HepG2 (cell line): Measurements from ENCODE around the gene ISG20L2. TPM values are rescaled to one million over a fixed set of nuclear protein-coding genes. Genes with fewer than 3 reads are reported as not detected.

ENCODE experiments used
- ESRRA ChIP-seq: sonication (generic); formaldehyde crosslinking; IDR thresholded peaks from 2 replicates; pipeline ENCODE4 v1.5.1; 2020; ENCODE audit warnings: mild to moderate bottlenecking, low read depth, missing genetic modification reagents
- JARID2 ChIP-seq: sonication (generic); formaldehyde crosslinking; IDR thresholded peaks from 2 replicates; pipeline ENCODE4 v1.8.1; 2023; ENCODE audit warnings: missing genetic modification reagents, inconsistent platforms; ENCODE audit not compliant: insufficient replicate concordance
- JUNB ChIP-seq: sonication (generic); formaldehyde crosslinking; IDR thresholded peaks from 2 replicates; pipeline ENCODE4 v1.8.0; 2022; ENCODE audit warnings: missing genetic modification reagents, mild to moderate bottlenecking, borderline replicate concordance
- KLF16 ChIP-seq, 2 experiments: sonication (generic) in 1 of 2; formaldehyde crosslinking in 1 of 2; IDR thresholded peaks; 2 replicates each; pipeline versions ENCODE4 v1.6.1 to v1.8.0; 2016 to 2023; ENCODE audit warnings: missing genetic modification reagents in 2 of 2, missing compliant biosample characterization in 1 of 2
- PHF21A ChIP-seq: sonication (generic); formaldehyde crosslinking; IDR thresholded peaks from 2 replicates; pipeline ENCODE4 v1.5.0; 2020; ENCODE audit warnings: mild to moderate bottlenecking, missing genetic modification reagents
- RARG ChIP-seq: sonication (generic); formaldehyde crosslinking; IDR thresholded peaks from 2 replicates; pipeline ENCODE4 v1.4.0; 2020; ENCODE audit warnings: low read depth, mild to moderate bottlenecking, missing genetic modification reagents
- SMC3 ChIP-seq: IDR thresholded peaks from 2 replicates; pipeline ENCODE4 v1.6.1; 2011; ENCODE audit warnings: low read length, improper control_type of control experiment
- SNRNP70 ChIP-seq: fragments of 200-400 bp; formaldehyde crosslinking; IDR thresholded peaks from 2 replicates; pipeline ENCODE4 v1.6.1; 2017; ENCODE audit warnings: mild to moderate bottlenecking, low read depth, low read length, moderate library complexity
- ZNF329 ChIP-seq: sonication (generic); formaldehyde crosslinking; IDR thresholded peaks from 2 replicates; pipeline ENCODE4 v1.9.0; 2021; ENCODE audit warnings: low read depth, mild to moderate bottlenecking, missing genetic modification reagents
- ZNF737 ChIP-seq: sonication (generic); formaldehyde crosslinking; IDR thresholded peaks from 2 replicates; pipeline ENCODE4 v1.5.0; 2020; ENCODE audit warnings: missing genetic modification reagents, mild to moderate bottlenecking, borderline replicate concordance
- polyA plus RNA-seq, 8 experiments: library from polyadenylated mRNA; depleted of rRNA in 3 of 8; stranded (reverse) in 7 of 8; unstranded in 1 of 8; fragments of >200 nt; fragmentation: Illumina TruSeq in 4 of 8; extraction: Trizol in 4 of 8; gene quantifications; 2 replicates each; pipeline versions ENCODE4 v1.2.1 to v1.2.3, GENCODE V29; 2011 to 2016; ENCODE audit warnings: low read depth in 4 of 8, missing spikeins in 1 of 8, mixed read lengths in 1 of 8; ENCODE audit not compliant: insufficient read depth in 1 of 8
- total RNA-seq, 5 experiments: library from RNA; depleted of rRNA; stranded (reverse); fragments of >200 nt; fragmentation: Illumina TruSeq; extraction: Trizol; gene quantifications; 2 replicates each; pipeline ENCODE4 v1.2.3, GENCODE V29; 2016; ENCODE audit warnings: low read depth in 1 of 5
- TF ChIP-seq, protein P1 (sequence below): sonication (generic); formaldehyde crosslinking; IDR thresholded peaks from 2 replicates; pipeline ENCODE4; 2020; ENCODE audit warnings: missing genetic modification reagents, mild to moderate bottlenecking, borderline replicate concordance
- TF ChIP-seq, protein P2 (sequence below): sonication (generic); formaldehyde crosslinking; IDR thresholded peaks from 2 replicates; pipeline ENCODE4 v1.5.0; 2020; ENCODE audit warnings: missing genetic modification reagents
- TF ChIP-seq, protein P3 (sequence below): sonication (generic); formaldehyde crosslinking; IDR thresholded peaks from 2 replicates; pipeline ENCODE4 v1.4.0; 2020; ENCODE audit warnings: mild to moderate bottlenecking, missing genetic modification reagents
- TF ChIP-seq, protein P4 (sequence below): sonication (generic); formaldehyde crosslinking; IDR thresholded peaks from 2 replicates; pipeline ENCODE4 v1.9.0; 2022; ENCODE audit warnings: missing genetic modification reagents, mild to moderate bottlenecking, borderline replicate concordance

Gene ISG20L2
- total and polyA plus RNA-seq, 2 of the 13 experiments (the other 11 are each of a cell fraction or from before 2014, with no cell fraction given) = 19.8 to 21.3 TPM

DNA sequence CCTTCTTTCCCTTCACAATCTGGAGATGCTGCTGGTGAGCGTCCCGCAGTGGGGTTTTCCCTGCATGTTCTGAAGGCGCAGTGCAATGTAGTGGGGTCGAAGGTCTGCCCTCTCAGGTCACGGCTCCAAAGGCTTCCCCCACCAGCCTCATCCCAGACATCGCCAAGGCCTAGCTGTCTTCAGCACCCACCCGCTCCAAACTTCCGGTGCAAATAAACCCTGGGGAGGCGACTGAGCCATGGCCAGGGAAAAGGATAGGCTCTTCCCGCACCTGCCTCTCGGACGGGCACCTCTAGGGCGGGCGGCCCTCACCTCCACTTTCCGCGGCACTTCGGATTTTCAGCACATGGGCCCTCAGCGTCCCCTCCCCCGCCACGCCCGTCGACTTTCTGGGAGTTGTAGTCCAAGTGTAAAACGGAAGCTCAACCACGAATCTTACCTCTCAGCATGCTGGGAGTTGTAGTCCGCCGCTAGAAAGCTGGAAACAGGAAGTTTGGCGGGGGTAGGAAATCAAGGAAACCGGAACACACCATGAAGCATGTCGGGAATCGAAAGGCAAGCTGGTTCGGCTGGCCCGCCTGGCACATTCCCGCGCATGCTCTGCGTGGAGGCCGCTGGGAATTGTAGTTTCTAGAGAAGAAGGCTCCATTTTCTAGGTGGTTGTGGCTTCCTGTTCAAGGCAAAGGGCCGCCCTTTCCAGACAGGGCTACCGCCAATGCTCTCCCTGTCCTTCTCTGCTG is 12.3 kb upstream of the ISG20L2 start, which contains the start of gene MRPL24 (continued):
- TF ChIP-seq, protein P1, sequence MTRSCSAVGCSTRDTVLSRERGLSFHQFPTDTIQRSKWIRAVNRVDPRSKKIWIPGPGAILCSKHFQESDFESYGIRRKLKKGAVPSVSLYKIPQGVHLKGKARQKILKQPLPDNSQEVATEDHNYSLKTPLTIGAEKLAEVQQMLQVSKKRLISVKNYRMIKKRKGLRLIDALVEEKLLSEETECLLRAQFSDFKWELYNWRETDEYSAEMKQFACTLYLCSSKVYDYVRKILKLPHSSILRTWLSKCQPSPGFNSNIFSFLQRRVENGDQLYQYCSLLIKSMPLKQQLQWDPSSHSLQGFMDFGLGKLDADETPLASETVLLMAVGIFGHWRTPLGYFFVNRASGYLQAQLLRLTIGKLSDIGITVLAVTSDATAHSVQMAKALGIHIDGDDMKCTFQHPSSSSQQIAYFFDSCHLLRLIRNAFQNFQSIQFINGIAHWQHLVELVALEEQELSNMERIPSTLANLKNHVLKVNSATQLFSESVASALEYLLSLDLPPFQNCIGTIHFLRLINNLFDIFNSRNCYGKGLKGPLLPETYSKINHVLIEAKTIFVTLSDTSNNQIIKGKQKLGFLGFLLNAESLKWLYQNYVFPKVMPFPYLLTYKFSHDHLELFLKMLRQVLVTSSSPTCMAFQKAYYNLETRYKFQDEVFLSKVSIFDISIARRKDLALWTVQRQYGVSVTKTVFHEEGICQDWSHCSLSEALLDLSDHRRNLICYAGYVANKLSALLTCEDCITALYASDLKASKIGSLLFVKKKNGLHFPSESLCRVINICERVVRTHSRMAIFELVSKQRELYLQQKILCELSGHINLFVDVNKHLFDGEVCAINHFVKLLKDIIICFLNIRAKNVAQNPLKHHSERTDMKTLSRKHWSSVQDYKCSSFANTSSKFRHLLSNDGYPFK (CRISPR knock-in tag) = peak; percentile 93; the same call in 1 of the 2 replicates
- TF ChIP-seq RARG (CRISPR knock-in tag) (0 out of 2 replicates have a peak, but pooled peaks have one; percentile 91), ZNF329 (CRISPR knock-in tag) (no peak; the same call in 1 of the 2 replicates), ZNF737 (CRISPR knock-in tag) (no peak; the same call in 1 of the 2 replicates), JARID2 (CRISPR knock-in tag) (no peak), KLF16 (CRISPR knock-in tag; IDR thresholded peaks at IDR 0.05) (peak; percentile 87 to 95; a peak in 2 of 4 replicates), PHF21A (CRISPR knock-in tag) (peak; percentile 89; the same call in 1 of the 2 replicates), ESRRA (peak; percentile 56), SNRNP70 (no peak), SMC3 (no peak), JUNB (CRISPR knock-in tag) (no peak)
- TF ChIP-seq, protein P2, sequence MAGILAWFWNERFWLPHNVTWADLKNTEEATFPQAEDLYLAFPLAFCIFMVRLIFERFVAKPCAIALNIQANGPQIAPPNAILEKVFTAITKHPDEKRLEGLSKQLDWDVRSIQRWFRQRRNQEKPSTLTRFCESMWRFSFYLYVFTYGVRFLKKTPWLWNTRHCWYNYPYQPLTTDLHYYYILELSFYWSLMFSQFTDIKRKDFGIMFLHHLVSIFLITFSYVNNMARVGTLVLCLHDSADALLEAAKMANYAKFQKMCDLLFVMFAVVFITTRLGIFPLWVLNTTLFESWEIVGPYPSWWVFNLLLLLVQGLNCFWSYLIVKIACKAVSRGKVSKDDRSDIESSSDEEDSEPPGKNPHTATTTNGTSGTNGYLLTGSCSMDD (CRISPR knock-in tag) = no peak
- TF ChIP-seq, protein P3, sequence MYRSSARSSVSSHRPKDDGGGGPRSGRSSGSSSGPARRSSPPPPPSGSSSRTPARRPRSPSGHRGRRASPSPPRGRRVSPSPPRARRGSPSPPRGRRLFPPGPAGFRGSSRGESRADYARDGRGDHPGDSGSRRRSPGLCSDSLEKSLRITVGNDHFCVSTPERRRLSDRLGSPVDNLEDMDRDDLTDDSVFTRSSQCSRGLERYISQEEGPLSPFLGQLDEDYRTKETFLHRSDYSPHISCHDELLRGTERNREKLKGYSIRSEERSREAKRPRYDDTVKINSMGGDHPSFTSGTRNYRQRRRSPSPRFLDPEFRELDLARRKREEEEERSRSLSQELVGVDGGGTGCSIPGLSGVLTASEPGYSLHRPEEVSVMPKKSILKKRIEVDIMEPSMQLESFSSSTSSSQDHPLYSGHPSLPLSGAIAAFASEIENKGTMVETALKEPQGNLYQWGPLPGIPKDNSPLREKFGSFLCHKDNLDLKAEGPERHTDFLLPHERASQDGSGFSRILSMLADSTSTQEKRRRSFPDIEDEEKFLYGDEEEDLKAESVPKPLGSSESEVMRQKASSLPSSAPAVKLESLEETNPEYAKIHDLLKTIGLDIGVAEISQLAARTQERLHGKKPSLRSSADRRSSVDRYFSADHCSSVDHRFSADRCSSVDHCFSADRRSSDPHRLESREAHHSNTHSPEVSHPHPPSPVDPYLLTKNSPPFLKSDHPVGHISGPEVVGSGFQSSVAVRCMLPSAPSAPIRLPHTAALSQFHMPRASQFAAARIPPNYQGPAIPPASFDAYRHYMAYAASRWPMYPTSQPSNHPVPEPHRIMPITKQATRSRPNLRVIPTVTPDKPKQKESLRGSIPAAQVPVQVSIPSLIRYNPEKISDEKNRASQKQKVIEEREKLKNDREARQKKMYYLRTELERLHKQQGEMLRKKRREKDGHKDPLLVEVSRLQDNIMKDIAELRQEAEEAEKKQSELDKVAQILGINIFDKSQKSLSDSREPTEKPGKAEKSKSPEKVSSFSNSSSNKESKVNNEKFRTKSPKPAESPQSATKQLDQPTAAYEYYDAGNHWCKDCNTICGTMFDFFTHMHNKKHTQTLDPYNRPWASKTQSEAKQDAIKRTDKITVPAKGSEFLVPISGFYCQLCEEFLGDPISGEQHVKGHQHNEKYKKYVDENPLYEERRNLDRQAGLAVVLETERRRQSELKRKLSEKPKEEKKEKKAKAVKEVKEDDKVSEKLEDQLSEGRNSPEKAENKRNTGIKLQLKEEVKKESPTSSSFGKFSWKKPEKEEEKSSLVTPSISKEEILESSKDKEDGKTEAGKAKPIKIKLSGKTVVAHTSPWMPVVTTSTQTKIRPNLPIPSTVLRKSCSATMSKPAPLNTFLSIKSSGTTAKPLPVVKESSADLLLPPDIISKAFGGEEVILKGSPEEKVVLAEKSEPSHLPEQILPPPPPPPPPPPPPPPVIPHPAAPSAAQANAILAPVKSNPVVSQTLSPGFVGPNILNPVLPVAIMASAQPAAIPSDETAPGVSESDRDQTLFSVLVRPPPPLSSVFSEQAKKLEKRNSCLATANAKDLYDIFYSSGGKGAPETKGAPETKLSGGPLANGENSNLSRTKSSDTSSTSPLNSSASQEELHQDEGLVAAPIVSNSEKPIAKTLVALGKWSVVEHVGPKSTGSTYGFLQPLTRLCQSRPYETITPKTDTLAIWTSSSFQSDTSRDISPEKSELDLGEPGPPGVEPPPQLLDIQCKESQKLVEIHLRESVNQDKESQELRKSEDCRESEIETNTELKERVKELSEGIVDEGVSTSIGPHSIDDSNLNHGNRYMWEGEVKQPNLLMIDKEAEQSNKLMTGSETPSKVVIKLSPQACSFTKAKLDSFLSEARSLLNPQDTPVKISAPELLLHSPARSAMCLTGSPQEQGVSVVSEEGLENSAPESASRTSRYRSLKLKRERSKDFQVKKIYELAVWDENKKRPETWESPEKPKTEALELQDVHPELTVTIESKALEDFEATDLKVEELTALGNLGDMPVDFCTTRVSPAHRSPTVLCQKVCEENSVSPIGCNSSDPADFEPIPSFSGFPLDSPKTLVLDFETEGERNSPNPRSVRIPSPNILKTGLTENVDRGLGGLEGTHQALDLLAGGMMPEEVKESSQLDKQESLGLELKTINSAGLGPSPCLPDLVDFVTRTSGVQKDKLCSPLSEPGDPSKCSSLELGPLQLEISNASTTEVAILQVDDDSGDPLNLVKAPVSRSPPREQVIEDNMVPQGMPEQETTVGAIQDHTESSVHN (CRISPR knock-in tag) = peak; percentile 88
- TF ChIP-seq, protein P4, sequence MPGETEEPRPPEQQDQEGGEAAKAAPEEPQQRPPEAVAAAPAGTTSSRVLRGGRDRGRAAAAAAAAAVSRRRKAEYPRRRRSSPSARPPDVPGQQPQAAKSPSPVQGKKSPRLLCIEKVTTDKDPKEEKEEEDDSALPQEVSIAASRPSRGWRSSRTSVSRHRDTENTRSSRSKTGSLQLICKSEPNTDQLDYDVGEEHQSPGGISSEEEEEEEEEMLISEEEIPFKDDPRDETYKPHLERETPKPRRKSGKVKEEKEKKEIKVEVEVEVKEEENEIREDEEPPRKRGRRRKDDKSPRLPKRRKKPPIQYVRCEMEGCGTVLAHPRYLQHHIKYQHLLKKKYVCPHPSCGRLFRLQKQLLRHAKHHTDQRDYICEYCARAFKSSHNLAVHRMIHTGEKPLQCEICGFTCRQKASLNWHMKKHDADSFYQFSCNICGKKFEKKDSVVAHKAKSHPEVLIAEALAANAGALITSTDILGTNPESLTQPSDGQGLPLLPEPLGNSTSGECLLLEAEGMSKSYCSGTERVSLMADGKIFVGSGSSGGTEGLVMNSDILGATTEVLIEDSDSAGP = peak; percentile 99
